ENCODE measurements around the gene CATSPERZ. TPM values are rescaled to one million over a fixed set of nuclear protein-coding genes. Genes with fewer than 3 reads are reported as not detected.

The CATSPERZ gene
- total RNA-seq, 2 experiments from 2014 or later, result not detected

GRCh38 chr11:64343767-64344559, 43.8 kb downstream of the CATSPERZ start:
- H3K9me3 Mint-ChIP-seq, result no peaks in the 10 kb centered on the region
- no peaks in the 10 kb centered on the region for H3K27me3 Mint-ChIP-seq
- H3K4me3 Mint-ChIP-seq, result no peak overlapping the region
- H3K36me3 Mint-ChIP-seq, result peaks cover 18% of the 10 kb centered on the region
- no peak overlapping the region for H3K27ac Mint-ChIP-seq
- no peak for DNase-seq
- H3K4me1 Mint-ChIP-seq, result peaks cover 18% of the 10 kb centered on the region

GRCh38 chr11:64344787-64345186, 44.6 kb downstream of the CATSPERZ start:
- Mint-ChIP-seq H3K27me3 (no peaks in the 10 kb centered on the region), H3K27ac (no peak overlapping the region), H3K4me1 (peaks cover 10% of the 10 kb centered on the region), H3K36me3 (peaks cover 18% of the 10 kb centered on the region), H3K9me3 (no peaks in the 10 kb centered on the region), H3K4me3 (no peak overlapping the region)
- no peak for DNase-seq

- peaks cover 2% of the 10 kb centered on the region for H3K4me1 Mint-ChIP-seq
Measured at GRCh38 chr11:64347193-64347867, 47.2 kb downstream of the CATSPERZ start.

GRCh38 chr11:64348383-64349024, 48.3 kb downstream of the CATSPERZ start:
- Mint-ChIP-seq H3K36me3 (peaks cover 11% of the 10 kb centered on the region), H3K9me3 (no peaks in the 10 kb centered on the region), H3K4me3 (no peak overlapping the region), H3K27me3 (no peaks in the 10 kb centered on the region), H3K4me1 (no peaks in the 10 kb centered on the region), H3K27ac (no peak overlapping the region)
- DNase-seq, result no peak

More at GRCh38 chr11:64347193-64347867, 47.2 kb downstream of the CATSPERZ start:
- Mint-ChIP-seq H3K27me3 (no peaks in the 10 kb centered on the region), H3K4me3 (no peak overlapping the region), H3K9me3 (no peaks in the 10 kb centered on the region), H3K27ac (no peak overlapping the region), H3K36me3 (peaks cover 13% of the 10 kb centered on the region)
- no peak for DNase-seq

DNA sequence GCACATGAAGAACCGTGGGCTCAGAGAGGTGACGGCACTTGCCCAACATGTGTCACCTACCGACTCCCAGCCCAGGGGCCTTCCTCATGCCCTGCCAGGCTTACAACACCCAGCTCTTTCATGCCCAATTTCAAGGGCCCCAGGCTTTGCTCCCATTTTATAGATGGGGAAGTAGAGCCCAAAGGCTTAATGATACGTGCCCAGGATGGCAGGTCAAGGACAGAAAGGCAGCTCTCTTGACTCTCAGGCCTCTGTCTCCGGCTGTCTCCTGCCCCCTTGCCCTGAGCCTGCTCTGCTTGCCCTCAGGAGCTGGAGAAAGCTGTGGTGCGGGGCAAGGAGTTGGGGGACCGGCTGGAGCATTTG, 48.8 kb downstream of the CATSPERZ start:
- Mint-ChIP-seq H3K4me3 (no peak overlapping the region), H3K36me3 (peaks cover 11% of the 10 kb centered on the region), H3K27me3 (no peaks in the 10 kb centered on the region), H3K9me3 (no peaks in the 10 kb centered on the region), H3K27ac (no peak overlapping the region), H3K4me1 (no peaks in the 10 kb centered on the region)
- no peak for DNase-seq

DNA sequence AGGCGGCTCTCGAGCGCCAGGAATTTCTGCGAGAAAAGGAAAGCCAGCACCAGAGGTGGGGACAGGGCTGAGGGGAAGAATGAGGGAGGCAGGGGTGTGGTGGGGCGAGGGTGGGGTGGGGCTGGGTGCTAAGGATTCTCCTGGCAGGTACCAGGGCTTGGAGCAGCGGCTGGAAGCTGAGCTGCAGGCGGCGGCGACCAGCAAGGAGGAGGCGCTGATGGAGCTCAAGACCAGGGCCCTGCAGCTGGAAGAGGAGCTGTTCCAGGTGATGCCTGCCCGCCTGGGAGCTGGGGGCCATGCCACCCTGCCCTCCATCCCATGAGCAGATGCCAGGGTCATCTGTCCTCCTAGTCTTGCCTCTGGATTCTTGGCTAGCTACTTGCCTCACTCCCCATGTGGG, 49.2 kb downstream of the CATSPERZ start:
- no peak overlapping the region for H3K4me3 Mint-ChIP-seq
- H3K4me1 Mint-ChIP-seq, result no peaks in the 10 kb centered on the region
- no peaks in the 10 kb centered on the region for H3K27me3 Mint-ChIP-seq
- H3K27ac Mint-ChIP-seq, result no peak overlapping the region
- no peaks in the 10 kb centered on the region for H3K9me3 Mint-ChIP-seq
- peaks cover 11% of the 10 kb centered on the region for H3K36me3 Mint-ChIP-seq
- no peak for DNase-seq

DNA sequence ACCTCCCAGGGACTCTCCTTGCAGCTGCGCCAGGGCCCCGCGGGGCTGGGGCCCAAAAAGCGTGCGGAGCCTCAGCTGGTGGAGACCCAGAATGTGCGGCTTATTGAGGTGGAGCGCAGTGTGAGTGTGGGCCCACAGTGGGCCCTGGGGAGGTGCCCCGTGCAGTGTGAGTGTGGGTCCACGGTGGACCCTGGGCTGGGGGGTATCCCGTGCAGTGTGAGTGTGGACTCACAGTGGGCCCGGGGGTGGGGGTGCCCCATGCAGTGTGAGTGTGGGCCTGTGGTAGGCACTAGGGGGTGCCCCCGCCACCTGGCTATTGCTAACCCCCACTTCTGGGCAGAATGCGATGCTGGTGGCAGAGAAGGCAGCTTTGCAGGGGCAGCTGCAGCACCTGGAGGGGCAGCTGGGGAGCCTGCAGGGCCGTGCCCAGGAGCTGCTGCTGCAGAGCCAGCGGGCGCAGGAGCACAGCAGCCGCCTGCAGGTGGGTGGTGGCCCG, 51.0 kb downstream of the CATSPERZ start:
- Mint-ChIP-seq H3K9me3 (no peaks in the 10 kb centered on the region), H3K36me3 (peaks cover 8% of the 10 kb centered on the region), H3K4me3 (no peak overlapping the region), H3K27me3 (no peaks in the 10 kb centered on the region), H3K4me1 (peaks cover 4% of the 10 kb centered on the region), H3K27ac (no peak overlapping the region)
- no peak for DNase-seq

DNA sequence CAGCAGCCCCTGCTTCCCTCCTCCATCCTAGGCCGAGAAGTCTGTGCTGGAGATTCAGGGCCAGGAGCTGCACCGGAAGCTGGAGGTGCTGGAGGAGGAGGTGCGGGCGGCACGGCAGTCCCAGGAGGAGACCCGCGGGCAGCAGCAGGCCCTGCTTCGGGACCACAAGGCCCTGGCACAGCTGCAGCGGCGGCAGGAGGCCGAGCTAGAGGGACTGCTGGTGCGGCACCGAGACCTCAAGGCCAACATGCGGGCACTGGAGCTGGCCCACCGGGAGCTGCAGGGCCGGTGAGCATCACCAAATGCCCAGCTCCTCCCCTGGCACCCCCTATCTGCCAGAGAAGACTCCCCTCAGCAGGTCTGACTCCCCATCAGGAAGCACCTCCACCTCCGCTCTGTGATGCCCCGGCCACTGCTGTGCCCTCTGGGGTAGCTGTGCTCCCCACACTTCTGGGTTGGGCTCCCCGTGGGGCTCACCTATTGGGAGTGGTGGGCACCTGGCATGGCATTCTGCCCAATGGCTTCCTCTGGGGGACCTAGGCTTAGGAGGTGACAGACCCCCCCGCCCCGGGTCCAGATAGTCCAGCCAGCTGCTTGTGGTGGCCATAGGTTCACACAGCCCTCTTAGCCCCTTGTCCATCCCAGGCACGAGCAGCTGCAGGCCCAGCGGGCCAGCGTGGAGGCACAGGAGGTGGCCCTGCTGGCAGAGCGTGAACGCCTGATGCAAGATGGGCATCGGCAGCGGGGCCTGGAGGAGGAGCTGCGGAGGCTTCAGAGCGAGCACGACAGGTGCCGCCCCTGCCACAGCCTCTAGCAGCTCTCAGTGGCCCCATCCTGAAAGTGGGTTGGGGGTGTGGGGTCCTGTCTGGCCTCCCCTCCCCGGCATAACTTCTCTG, 52.2 kb downstream of the CATSPERZ start:
- DNase-seq, result no peak
- Mint-ChIP-seq H3K4me1 (peaks cover 7% of the 10 kb centered on the region), H3K36me3 (peaks cover 8% of the 10 kb centered on the region), H3K27ac (no peak overlapping the region), H3K9me3 (no peaks in the 10 kb centered on the region), H3K4me3 (no peak overlapping the region), H3K27me3 (no peaks in the 10 kb centered on the region)

GRCh38 chr11:64352995-64353714, 53.0 kb downstream of the CATSPERZ start:
- Mint-ChIP-seq H3K4me1 (peaks cover 12% of the 10 kb centered on the region), H3K36me3 (peaks cover 7% of the 10 kb centered on the region), H3K27me3 (no peaks in the 10 kb centered on the region), H3K9me3 (no peaks in the 10 kb centered on the region), H3K4me3 (no peak overlapping the region), H3K27ac (no peak overlapping the region)
- no peak for DNase-seq

- no peak overlapping the region for H3K27ac Mint-ChIP-seq
- H3K4me3 Mint-ChIP-seq, result no peak overlapping the region
- no peaks in the 10 kb centered on the region for H3K27me3 Mint-ChIP-seq
- peaks cover 14% of the 10 kb centered on the region for H3K4me1 Mint-ChIP-seq
- H3K9me3 Mint-ChIP-seq, result no peaks in the 10 kb centered on the region
- no peak for DNase-seq
- peaks cover 7% of the 10 kb centered on the region for H3K36me3 Mint-ChIP-seq
Measured at GRCh38 chr11:64353715-64354506, 53.8 kb downstream of the CATSPERZ start.

Other genes starting within 250 kb of the CATSPERZ start
- 10 to 100 TPM; 27.6 to 29.6 TPM for gene MACROD1, start 134.2 kb upstream of the CATSPERZ start, total RNA-seq
- gene STIP1, start 114.2 kb upstream of the CATSPERZ start, total RNA-seq, result 100 to 1,000 TPM; 373 to 379 TPM
- 100 to 1,000 TPM; 217 to 235 TPM for gene FERMT3, start 93.6 kb upstream of the CATSPERZ start, total RNA-seq
- gene TRPT1, start 74.2 kb upstream of the CATSPERZ start, total RNA-seq, result 10 to 100 TPM; 24.1 to 24.4 TPM
- 10 to 100 TPM; 58.4 to 69.6 TPM for gene NUDT22, start 74.1 kb upstream of the CATSPERZ start, total RNA-seq
- 10 to 100 TPM; 16.5 to 17.7 TPM for gene DNAJC4, start 69.8 kb upstream of the CATSPERZ start, total RNA-seq
- 10 to 100 TPM; 84.7 to 85.8 TPM for gene VEGFB, start 65.8 kb upstream of the CATSPERZ start, total RNA-seq
- 10 to 100 TPM; 21.9 to 22.8 TPM for gene FKBP2, start 59.3 kb upstream of the CATSPERZ start, total RNA-seq
- gene PPP1R14B, start 53.4 kb upstream of the CATSPERZ start, total RNA-seq, result 100 to 1,000 TPM; 332 to 336 TPM
- 1 to 10 TPM; 7.3 to 7.4 TPM for gene PLCB3, start 48.8 kb upstream of the CATSPERZ start, total RNA-seq
- gene BAD, start 15.7 kb upstream of the CATSPERZ start, total RNA-seq, result 10 to 100 TPM; 23.5 to 24.2 TPM
- 10 to 100 TPM; 32.5 to 35.7 TPM for gene GPR137, start 14.5 kb upstream of the CATSPERZ start, total RNA-seq
- not detected for gene KCNK4, start 9.1 kb upstream of the CATSPERZ start, total RNA-seq
- gene ESRRA, start 5.2 kb downstream of the CATSPERZ start, total RNA-seq, result 10 to 100 TPM; 46.5 to 46.9 TPM
- 100 to 1,000 TPM; 235 to 248 TPM for gene TRMT112, start 17.2 kb downstream of the CATSPERZ start, total RNA-seq
- 100 to 1,000 TPM; 111 to 116 TPM for gene PRDX5, start 17.8 kb downstream of the CATSPERZ start, total RNA-seq
- 10 to 100 TPM; 73.5 to 74.5 TPM for gene CCDC88B, start 39.8 kb downstream of the CATSPERZ start, total RNA-seq
- 10 to 100 TPM; 20.3 to 24.5 TPM for gene RPS6KA4, start 58.8 kb downstream of the CATSPERZ start, total RNA-seq

Measured in activated naive CD8-positive, alpha-beta T cell treated with anti-CD3 and anti-CD28 coated beads for 36 hours (primary cell).